Measurements from ENCODE around the gene PRCP.

GRCh38 chr11:82832983-82833382 is 67.2 kb downstream of the PRCP start:
- TF ChIP-seq POLR2AphosphoS5 (IDR thresholded peaks at IDR 0.05; ENCODE audit: low read depth, low read length) (no peak), RCOR1 (IDR thresholded peaks at IDR 0.05; ENCODE audit: low read length) (no peak), EZH2phosphoT487 (IDR thresholded peaks at IDR 0.05; ENCODE audit: borderline replicate concordance, low read depth) (no peak), ELF1 (IDR thresholded peaks at IDR 0.05) (no peak), MXI1 (IDR thresholded peaks at IDR 0.05; ENCODE audit: low read depth, low read length) (no peak), CTCF (IDR thresholded peaks at IDR 0.05) (no peak), RAD21 (IDR thresholded peaks at IDR 0.05; ENCODE audit: low read length) (no peak), SIN3A (IDR thresholded peaks at IDR 0.05; ENCODE audit: borderline replicate concordance, low read depth, low read length) (no peak), TEAD4 (IDR thresholded peaks at IDR 0.05; ENCODE audit: borderline replicate concordance, insufficient read depth) (no peak), ZBTB33 (IDR thresholded peaks at IDR 0.05; ENCODE audit: borderline replicate concordance, low read depth) (no peak), SMC3 (IDR thresholded peaks at IDR 0.05; ENCODE audit: low read depth, low read length) (no peak), GATA2 (CRISPR knock-in tag; IDR thresholded peaks at IDR 0.05) (no peak), JUND (IDR thresholded peaks at IDR 0.05) (no peak), YY1 (IDR thresholded peaks at IDR 0.05; ENCODE audit: low read depth) (no peak)

Measured in SK-N-SH (cell line).